ENCODE results near the gene CCR7. TPM values are rescaled to one million over a fixed set of nuclear protein-coding genes. Genes with fewer than 3 reads are reported as not detected.

Gene CCR7
- total and polyA plus RNA-seq, 2 of the 8 experiments (the other 6 are each of a cell fraction or from before 2014, with no cell fraction given): 0.12 to 0.17 TPM

DNA sequence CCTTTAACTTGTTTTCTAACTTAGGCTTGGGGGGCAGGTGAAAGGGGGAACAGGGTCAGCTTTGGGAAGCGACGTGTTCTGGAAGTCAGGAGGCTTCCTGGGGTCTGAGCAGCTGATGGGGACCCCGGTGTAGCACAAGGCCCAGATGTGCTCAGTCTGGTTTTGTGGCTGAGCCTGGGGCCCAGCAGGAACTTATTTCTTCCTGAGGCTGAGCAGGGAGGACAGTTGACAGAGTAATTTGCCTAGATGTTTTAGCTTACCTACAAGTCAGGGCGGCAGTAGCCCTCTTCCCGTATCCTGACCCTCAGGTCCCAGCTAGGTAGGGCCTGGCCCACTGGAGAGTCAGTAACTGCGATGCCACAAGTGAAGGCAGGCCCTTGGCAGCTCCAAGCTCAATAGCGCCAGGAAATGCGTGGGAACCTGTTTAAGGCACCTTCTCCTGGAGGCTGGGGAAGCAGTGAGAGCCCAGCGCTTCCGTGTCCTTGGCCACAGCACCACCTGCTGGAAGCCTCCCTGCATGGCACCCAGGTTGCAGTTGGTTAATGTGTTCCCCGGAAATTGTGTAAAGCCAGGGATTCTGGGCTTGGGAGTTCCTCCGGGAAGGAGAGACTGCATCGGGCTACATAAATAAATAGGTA lies 5.2 kb downstream of the CCR7 start:
- Histone ChIP-seq H4K20me1 (replicated peaks in 1 of 2; ENCODE audit: control insufficient read depth in 1 of 2, insufficient read depth in 2 of 2, low read length in 2 of 2) (no peaks in the 10 kb centered on the region), H2BK120ac (replicated peaks; ENCODE audit: low read depth, low read length) (no peak overlapping the region), H2AFZ (ENCODE audit: low read length) (peak overlapping the region; percentile 73; the same call in 1 of the 2 replicates), H3K27me3 (replicated peaks in 1 of 4; ENCODE audit: control insufficient read depth in 3 of 4, extremely low read depth in 1 of 4, insufficient read depth in 3 of 4, low read length in 3 of 4) (no peaks in the 10 kb centered on the region; a peak in 1 of 7 replicates), H3K56ac (replicated peaks; ENCODE audit: insufficient read length, low read depth, low read length) (no peak overlapping the region), H2BK12ac (ENCODE audit: low read depth, low read length) (peak overlapping the region; percentile 61; the same call in 1 of the 2 replicates), H3K36me3 (ENCODE audit: control insufficient read depth in 2 of 4, insufficient read depth in 4 of 4, low read length in 3 of 4) (no peaks in the 10 kb centered on the region), H4K91ac (replicated peaks; ENCODE audit: insufficient read length, low read length) (no peak overlapping the region), H3K4me1 (replicated peaks in 1 of 4; ENCODE audit: control insufficient read depth in 3 of 4, insufficient read depth in 4 of 4, low read length in 3 of 4) (peaks cover 0 to 5% (median 2%) of the 10 kb centered on the region in 4 experiments; a peak in 5 of 7 replicates), H3K23ac (ENCODE audit: insufficient read length) (no peak overlapping the region), H2BK5ac (ENCODE audit: low read depth, low read length) (0 out of 2 replicates have a peak overlapping the region, but pooled peaks have one; percentile 16), H3K79me2 (ENCODE audit: control insufficient read depth in 1 of 2, insufficient read depth in 2 of 2, low read length in 2 of 2) (no peaks in the 10 kb centered on the region), H3K79me1 (ENCODE audit: low read depth, low read length) (no peaks in the 10 kb centered on the region), H2AK5ac (ENCODE audit: low read depth, low read length) (no peak overlapping the region), H4K8ac (ENCODE audit: extremely low read depth, insufficient read depth, low read length) (no peak overlapping the region), H3K9ac (replicated peaks in 1 of 4; ENCODE audit: extremely low read depth in 1 of 4, low read depth in 3 of 4, low read length in 3 of 4) (no peak overlapping the region), H3K4me2 (ENCODE audit: insufficient read depth in 1 of 2, low read depth in 2 of 2, low read length in 2 of 2) (no peak overlapping the region), H3K14ac (ENCODE audit: insufficient read length) (no peak overlapping the region), H4K5ac (ENCODE audit: insufficient read length, low read depth, low read length) (no peak overlapping the region), H3K4ac (replicated peaks; ENCODE audit: insufficient read length, low read depth, low read length) (no peak overlapping the region), H3K23me2 (ENCODE audit: low read depth, low read length) (no peaks in the 10 kb centered on the region), H2BK20ac (ENCODE audit: low read length) (no peak overlapping the region), H3K18ac (ENCODE audit: extremely low read depth, low read length) (no peak overlapping the region), H3K9me3 (ENCODE audit: insufficient read depth in 2 of 2, low read depth in 1 of 2, low read length in 1 of 2) (no peaks in the 10 kb centered on the region), H3K27ac (ENCODE audit: low read depth, low read length) (no peak overlapping the region), H2BK15ac (ENCODE audit: low read length) (peak overlapping the region; percentile 34; the same call in 1 of the 2 replicates), H3K4me3 (ENCODE audit: extremely low read depth in 1 of 4, insufficient read depth in 2 of 4, low read depth in 3 of 4, low read length in 4 of 4) (no peak overlapping the region)
- 44% methylated on average over 13 of the region's 13 CpGs; no CpG with 5 or more reads in 1 of the 2 experiments for WGBS, 2 experiments (ENCODE audit: extremely low coverage in 1 of 2, insufficient coverage in 1 of 2, insufficient read length in 1 of 2, insufficient replicate concordance in 2 of 2, low coverage in 1 of 2, low lambda C conversion rate in 2 of 2, missing lambda C conversion rate in 1 of 2)
- DNase-seq (ENCODE audit: low read depth in 1 of 2, low spot score in 2 of 2): peak; percentile 79 to 98
- ChIA-PET CTCF (ENCODE audit: partially characterized antibody) (interaction anchor here (0.6 to 6.7 kb wide), 62 partner anchors 9 to 1119 kb away, joined by 3 to 100 read pairs (median 4); partner anchors contain the start of genes GJD3, IGFBP4 and TOP2A), POLR2A (ENCODE audit: partially characterized antibody) (interaction anchor here (0.6 to 1.3 kb wide), 3 partner anchors 13 to 178 kb away, joined by 3 to 4 read pairs (median 3); partner anchors contain the start of gene TOP2A)
- FAIRE-seq: peak; percentile 83
- TF ChIP-seq, protein P1, sequence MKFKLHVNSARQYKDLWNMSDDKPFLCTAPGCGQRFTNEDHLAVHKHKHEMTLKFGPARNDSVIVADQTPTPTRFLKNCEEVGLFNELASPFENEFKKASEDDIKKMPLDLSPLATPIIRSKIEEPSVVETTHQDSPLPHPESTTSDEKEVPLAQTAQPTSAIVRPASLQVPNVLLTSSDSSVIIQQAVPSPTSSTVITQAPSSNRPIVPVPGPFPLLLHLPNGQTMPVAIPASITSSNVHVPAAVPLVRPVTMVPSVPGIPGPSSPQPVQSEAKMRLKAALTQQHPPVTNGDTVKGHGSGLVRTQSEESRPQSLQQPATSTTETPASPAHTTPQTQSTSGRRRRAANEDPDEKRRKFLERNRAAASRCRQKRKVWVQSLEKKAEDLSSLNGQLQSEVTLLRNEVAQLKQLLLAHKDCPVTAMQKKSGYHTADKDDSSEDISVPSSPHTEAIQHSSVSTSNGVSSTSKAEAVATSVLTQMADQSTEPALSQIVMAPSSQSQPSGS (IDR thresholded peaks at IDR 0.05; ENCODE audit: low read length): no peak
- peak; percentile 98 to 99 for TF ChIP-seq RAD21 (IDR thresholded peaks at IDR 0.05 in 1 of 2, conservative IDR thresholded peaks at IDR 0.05 in 1 of 2; ENCODE audit: low read depth in 2 of 2, low read length in 2 of 2)
- 0 out of 2 replicates have a peak, but pooled peaks have one; percentile 29 for TF ChIP-seq YY1 (IDR thresholded peaks at IDR 0.05; ENCODE audit: low read depth, low read length)
- peak; percentile 8; the same call in 1 of the 2 replicates for TF ChIP-seq EGR1 (IDR thresholded peaks at IDR 0.05; ENCODE audit: borderline replicate concordance, low read depth, low read length)
- peak; percentile 73; the same call in 1 of the 2 replicates for TF ChIP-seq GABPA (IDR thresholded peaks at IDR 0.05; ENCODE audit: borderline replicate concordance, insufficient read depth, low read length)
- TF ChIP-seq TEAD4 (IDR thresholded peaks at IDR 0.05; ENCODE audit: low read depth, low read length): peak; percentile 42; the same call in 1 of the 2 replicates
- TF ChIP-seq CEBPB (IDR thresholded peaks at IDR 0.05; ENCODE audit: low read depth, low read length): 0 out of 2 replicates have a peak, but pooled peaks have one; percentile 27
- no peak for TF ChIP-seq TAF1 (IDR thresholded peaks at IDR 0.05; ENCODE audit: low read depth, low read length)
- no peak for TF ChIP-seq NRF1 (IDR thresholded peaks at IDR 0.05; ENCODE audit: low read depth, low read length)
- TF ChIP-seq TBP (IDR thresholded peaks at IDR 0.05; ENCODE audit: low read depth, low read length): peak; percentile 27; the same call in 1 of the 2 replicates
